Measurements from ENCODE around the gene AFG1L.

- no peak for TF ChIP-seq CTCF (IDR thresholded peaks at IDR 0.05)
- no peak for TF ChIP-seq POLR2A (IDR thresholded peaks at IDR 0.05)
These were observed 112.1 kb downstream of the AFG1L start for GRCh38 chr6:108406943-108407342.
